Activated CD4-positive, alpha-beta T cell treated with anti-CD3 and anti-CD28 coated beads, Interleukin-2, amount 50 U/mL, for 16 hours (primary cell): ENCODE results near the gene TMA16.
"Not testable (repeated sequence)": the region's sequence is repeated elsewhere in the genome, so short reads cannot be mapped to it uniquely, and the experiment has no call there.

Source experiments
- DNase-seq: peaks from one replicate; pipeline ENCODE4 v3.0.0-alpha.2; 2020

Gene TMA16

DNA sequence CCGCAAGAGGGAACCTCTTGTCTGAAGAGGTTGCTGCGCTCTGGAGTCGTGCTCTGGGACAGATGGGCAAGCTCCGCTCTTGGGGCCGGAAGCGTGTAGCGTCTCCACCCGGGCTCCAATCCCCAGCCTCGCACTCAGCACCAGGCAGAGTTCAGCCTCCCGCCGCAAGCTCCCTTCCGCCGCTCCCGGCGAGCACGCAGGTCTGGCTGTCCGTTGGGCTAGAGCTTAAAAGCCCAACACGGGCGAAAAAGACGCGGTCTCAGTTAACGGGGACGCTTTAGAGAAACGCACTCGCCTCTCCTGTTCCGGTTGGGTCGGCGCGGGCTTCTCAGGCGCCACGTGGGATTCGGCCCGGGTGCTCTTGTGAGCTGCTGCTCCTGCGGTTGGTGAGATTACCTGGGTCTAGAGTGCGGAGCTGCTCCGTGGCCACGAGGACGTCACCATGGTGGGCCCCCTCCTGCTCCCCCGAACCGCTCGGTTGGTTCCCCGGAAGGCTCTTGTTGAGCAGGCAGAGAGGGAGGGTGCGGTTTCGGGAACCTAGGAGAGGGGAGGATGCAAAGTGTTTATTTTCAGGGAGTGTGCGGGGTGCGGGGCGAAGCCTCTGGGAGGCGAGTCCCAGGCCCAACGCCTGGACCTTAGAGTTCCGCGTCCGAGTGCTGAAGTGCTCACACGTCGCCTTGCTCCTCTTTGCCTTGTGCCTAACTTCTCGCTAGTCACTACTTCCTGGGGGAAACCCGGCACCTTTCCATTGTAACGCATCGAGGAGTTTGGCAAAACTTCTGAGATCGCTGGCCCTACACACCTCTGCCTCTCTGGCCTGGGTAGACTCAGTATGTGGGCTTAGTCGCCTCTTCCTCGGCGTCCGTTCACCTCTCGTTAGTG is at the start of gene TMA16:
TSS of gene TMA16 (plus strand) at position 331 of the 882 bp plus-strand sequence. CDS start at position 443, 112 bp downstream.
- peak; percentile 96 for DNase-seq

DNA sequence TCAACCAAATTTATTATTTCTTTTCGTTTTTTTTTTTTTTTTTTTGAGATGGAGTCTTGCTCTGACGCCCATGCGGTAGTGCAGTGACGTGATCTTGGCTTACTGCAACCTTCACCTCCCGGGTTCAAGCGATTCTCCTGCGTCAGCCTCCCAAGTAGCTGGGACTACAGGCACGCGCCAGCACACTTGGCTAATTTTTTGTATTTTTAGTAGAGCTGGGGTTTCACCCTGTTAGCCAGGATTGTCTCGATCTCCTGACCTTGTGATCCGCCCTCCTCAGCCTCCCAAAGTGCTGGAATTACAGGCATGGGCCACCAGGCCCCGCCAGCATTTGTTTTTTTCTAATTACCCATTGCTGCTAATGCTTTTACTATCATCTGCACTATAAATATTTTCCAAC is 47.5 kb upstream of the TMA16 start:
- DNase-seq, result not testable (repeated sequence)

DNA sequence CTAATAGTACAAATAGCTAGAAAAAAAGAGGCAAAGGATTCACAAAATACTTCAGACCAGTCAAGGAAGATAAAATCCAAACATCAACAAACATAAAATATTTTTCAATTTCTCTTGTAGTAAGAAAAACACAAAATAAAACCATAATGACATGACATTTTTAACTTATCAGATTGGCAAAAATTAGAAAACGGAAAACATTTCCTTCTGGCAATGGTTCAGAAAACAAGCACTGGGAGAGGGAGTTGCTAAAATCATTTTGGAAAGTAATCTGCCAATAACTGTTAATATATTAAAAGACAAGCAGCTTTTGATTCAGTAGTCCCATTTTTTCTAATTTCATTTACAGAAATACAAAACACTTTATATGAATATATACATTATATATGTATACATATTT is 47.0 kb upstream of the TMA16 start:
- no peak for DNase-seq

DNA sequence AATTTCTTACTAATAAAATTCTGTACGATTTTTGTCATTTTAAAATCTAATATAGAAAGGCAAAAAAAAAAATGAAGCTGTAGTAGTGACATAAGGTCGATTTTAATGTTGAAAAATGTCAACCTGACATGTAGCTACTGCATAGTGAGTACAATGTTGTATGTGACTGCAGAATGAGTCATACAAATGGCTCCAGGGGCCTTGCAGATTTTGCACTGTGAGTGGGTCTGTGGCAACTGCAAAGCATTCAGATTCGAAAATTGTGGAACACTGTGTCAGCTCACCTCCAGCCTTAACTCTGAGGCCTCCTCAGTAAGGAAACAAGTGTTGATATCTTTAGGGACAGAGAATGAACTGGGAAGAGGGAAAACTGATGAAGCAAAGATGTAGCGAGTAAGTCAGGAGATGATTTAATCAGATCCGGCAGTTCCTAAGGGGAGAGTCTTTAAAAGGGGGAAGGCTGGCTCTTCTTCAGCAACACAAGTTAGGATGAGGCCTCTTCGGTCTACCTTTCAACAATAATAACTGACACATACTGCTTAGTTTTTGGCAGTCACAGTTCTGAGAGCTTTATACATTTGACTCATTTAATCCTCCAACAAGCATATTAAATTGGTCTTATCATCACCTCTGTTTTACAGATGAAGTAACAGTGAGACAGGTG is 45.8 kb upstream of the TMA16 start:
- DNase-seq, result no peak

GRCh38 chr4:163462556-163462955 is 31.9 kb upstream of the TMA16 start:
- no peak for DNase-seq

DNA sequence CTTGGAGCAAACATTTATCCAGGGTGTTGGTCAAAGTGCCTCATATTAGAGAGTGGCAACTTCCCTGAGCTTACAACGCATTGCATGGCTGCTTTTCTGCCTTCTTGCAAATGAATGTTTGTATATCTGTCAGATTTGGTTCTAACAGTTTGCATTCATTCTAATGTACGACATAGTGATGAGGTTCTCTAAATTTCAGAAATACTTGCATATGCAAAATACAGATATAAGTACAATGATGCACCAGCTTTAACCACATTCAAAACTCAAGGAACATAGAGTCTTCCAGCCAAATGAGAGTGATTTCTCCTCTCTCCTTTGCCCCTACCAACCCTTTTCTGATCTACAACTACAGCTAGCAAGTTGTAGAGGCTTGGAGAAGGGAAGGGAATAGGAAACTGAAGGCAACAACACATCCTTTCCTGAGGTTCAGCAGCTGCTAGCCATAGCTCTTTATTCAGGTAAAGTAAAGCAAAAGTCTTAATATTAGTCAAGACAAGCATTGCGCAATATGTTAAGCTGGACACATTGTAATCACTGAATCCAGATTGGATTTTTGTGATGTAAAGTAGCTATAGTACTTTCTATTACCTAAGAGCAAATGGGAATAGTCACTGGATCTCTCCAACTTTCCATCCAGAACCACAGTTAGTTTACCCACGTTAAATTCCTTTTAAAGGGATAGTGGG is 27.3 kb upstream of the TMA16 start:
- DNase-seq, result no peak

- DNase-seq, result no peak
Measured at GRCh38 chr4:163470391-163470790, 24.1 kb upstream of the TMA16 start.

DNA sequence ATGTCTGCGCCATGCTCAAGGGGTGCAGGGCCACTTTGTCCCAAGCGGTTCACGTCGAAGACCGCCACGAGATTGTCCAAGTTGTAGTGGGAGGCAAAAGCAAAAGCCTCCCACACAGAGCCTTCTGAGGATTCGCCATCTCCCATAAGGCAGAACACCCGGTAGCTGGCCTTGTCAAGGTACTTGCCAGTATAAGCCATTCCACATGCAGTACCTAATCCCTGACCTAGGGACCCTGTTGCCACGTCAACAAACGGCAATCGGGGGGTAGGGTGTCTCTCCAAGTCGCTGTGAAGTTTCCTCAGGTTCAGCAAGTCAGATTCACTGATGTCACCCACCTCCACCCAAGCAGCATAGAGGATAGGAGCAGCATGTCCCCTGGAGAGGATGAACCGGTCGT is 21.4 kb upstream of the TMA16 start:
- no peak for DNase-seq

DNA sequence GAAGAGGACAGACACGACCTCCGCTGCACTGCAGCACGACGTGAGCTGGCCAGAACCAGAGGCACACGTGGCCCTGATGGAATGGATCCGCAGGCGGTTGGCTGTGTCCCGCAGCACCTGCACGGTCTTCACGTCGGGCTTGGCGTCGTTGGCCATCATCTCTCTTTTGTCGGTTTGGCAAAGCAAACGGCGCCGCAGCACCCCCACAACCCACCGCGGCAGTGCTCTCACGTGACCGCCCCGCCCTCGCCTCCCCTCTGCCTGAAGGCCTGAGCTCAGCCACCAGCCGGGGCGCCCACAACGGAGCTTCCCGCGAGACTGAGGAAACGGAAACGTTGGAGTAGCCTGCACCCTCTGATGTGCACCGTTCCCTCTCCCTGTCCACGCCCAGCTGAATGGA is 20.9 kb upstream of the TMA16 start, which contains the start of gene TKTL2:
TSS of gene TKTL2 (minus strand) at position 179 of the 400 bp plus-strand sequence. CDS start at position 159, 20 bp downstream.
- no peak for DNase-seq

DNA sequence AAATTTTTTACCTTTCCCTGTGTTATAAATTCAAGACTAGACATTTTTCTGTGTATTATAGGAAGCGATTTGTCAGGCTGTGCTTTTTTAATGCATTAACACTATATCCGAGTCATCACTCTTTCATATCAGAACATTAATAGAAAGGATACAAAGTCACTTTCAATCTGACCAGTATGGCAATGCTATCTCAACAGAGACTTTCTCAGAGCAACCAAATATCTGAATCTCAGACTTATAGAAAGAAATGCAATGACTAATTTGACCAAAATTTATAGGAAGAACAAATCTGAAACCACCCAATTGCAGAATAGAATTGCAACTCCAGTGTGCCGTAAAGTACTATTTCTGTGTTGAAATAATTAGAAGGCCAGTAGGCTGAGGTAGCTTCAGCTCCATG is 20.5 kb upstream of the TMA16 start:
- peak; percentile 9 for DNase-seq

- no peak for DNase-seq
Measured at GRCh38 chr4:163476761-163477438, 17.6 kb upstream of the TMA16 start.

DNA sequence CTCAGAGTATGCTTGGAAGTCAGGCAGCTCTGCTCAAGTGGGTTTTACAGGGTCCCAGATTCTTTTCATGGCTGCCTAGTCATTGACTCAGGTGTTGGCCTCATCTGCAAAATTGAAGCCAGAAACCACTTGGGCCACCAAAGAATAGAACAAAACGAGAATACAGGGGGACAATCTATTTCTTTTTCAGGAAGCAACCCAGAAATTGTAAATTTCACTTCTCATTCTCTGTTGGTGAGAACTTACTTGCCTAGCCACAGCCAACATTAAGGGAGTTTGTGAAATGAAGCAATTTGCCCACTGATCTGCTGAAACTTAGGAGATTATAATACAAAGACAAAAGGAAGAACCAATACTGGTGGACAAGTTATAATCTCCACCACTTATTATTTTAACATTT is 12.3 kb upstream of the TMA16 start:
- no peak for DNase-seq

GRCh38 chr4:163484906-163485305 is 9.6 kb upstream of the TMA16 start:
- DNase-seq, result peak; percentile 49

GRCh38 chr4:163485589-163485988 is 8.9 kb upstream of the TMA16 start:
- no peak for DNase-seq

- no peak for DNase-seq
Measured at GRCh38 chr4:163486321-163486720, 8.2 kb upstream of the TMA16 start.

DNA sequence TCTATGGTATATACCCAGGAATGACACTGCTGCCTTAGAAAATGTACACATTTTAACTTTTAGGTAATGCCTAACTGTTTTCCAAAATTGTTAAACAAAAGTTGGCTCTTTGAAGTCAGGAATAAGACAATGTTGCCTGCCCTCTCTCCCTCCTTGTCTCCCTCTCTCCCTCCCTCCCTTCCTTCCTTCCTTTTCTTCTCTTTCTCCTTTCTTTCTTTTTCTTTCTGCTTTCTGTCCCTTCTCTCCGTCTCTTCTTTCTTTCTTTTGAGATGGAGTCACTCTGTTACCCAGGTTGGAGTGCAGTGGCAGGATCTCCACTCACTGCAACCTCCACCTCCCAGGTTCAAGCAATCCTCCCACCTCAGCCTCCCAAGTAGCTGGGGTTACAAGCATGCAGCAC is 4.6 kb upstream of the TMA16 start:
- DNase-seq, result no peak

- peak; percentile 15 for DNase-seq
Measured at GRCh38 chr4:163492951-163493504, 1.5 kb upstream of the TMA16 start.

- DNase-seq, result peak; percentile 11
Measured at GRCh38 chr4:163493643-163494359, 689 bp upstream of the TMA16 start.

DNA sequence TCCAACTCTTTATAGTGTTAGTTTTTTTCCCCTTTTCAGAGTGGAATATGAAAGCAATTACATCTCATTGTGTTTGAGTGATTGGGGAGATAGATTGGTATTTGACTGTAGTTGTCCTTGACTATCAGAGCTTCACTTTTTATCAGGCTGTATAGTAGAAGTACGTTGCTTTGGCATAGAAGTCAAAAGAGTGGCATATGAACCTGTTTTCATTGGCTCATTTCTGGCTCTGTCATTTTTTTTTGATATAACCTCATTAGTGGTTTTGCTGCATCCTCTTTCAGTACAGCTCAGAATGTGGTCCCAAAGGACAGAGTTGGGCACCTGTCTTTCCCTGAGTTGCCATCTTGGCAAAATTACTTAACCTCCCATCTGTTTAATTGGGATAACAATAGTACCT is 1.4 kb downstream of the TMA16 start:
- peak; percentile 45 for DNase-seq

DNA sequence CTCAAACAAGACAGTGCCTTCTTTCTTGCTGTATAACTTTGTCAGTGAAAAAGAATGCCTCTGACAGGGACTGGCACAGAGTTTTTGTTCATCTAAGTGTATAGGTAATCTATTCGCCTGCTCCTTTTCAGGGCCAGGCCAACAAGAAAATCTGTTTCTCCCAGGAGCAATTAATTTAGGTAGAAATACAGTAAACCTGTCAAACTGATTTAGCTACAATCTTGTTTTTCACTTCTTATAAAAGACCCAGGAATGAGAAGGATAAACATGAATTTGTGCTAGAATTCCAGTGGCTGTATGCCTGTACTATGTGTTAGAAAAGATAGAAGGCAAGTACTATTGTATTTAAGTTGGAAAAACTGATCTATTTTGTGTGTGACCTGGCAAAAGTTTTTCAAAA is 6.1 kb downstream of the TMA16 start:
- DNase-seq, result no peak

GRCh38 chr4:163505374-163505773 is 10.9 kb downstream of the TMA16 start:
- DNase-seq, result no peak

- DNase-seq, result no peak
Measured at GRCh38 chr4:163515198-163515597, 20.7 kb downstream of the TMA16 start.
